ELF-1 (cell line): Measurements from ENCODE around the gene ISCU.
"Not testable (repeated sequence)": the region's sequence is repeated elsewhere in the genome, so short reads cannot be mapped to it uniquely, and the experiment has no call there.

Source experiments
- DNase-seq: peaks from one replicate; pipeline ENCODE4 v3.0.0-alpha.2; 2016; ENCODE audit warnings: low read depth, low spot score

Gene ISCU

GRCh38 chr12:108589028-108589839 lies 26.8 kb downstream of the ISCU start:
- DNase-seq = no peak

GRCh38 chr12:108589840-108590229 lies 27.4 kb downstream of the ISCU start:
- DNase-seq = no peak

- DNase-seq = not testable (repeated sequence)
Observed at GRCh38 chr12:108590463-108590862, 28.1 kb downstream of the ISCU start.

DNA sequence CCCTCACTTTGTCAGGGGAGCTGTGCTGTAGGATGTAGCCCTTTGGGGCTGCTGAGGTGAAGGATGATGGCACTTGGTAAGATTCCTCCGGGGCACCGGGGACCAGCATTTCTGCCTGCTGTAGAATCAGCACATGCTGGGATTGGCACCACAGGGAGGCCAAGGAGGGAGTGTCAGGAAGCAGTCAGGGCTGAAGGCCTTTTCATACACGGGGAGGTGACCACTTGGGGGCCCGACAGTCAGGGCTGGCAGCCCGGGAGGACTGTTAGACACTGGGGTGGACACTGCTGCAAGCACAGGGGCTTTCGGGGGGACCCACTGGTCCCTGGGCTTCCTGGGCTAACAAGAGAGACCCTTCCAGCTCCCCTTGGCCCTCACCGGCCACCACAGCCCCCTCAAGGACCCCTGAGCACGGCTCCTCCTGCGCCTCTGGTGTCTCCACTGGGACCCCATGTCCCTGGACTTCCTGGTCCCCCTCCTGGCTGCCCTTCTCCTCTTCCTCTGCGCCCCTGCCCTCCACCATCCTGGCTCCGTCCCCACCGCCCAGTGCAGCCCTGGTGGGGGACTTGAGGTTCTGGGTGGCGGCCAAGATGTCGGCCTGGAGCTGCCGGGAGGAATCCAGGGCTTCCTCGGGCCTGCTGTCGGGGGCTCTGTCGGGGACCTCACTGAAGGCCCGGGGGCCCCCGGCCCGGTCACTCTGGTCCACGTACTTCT lies 29.0 kb downstream of the ISCU start:
- DNase-seq = no peak

DNA sequence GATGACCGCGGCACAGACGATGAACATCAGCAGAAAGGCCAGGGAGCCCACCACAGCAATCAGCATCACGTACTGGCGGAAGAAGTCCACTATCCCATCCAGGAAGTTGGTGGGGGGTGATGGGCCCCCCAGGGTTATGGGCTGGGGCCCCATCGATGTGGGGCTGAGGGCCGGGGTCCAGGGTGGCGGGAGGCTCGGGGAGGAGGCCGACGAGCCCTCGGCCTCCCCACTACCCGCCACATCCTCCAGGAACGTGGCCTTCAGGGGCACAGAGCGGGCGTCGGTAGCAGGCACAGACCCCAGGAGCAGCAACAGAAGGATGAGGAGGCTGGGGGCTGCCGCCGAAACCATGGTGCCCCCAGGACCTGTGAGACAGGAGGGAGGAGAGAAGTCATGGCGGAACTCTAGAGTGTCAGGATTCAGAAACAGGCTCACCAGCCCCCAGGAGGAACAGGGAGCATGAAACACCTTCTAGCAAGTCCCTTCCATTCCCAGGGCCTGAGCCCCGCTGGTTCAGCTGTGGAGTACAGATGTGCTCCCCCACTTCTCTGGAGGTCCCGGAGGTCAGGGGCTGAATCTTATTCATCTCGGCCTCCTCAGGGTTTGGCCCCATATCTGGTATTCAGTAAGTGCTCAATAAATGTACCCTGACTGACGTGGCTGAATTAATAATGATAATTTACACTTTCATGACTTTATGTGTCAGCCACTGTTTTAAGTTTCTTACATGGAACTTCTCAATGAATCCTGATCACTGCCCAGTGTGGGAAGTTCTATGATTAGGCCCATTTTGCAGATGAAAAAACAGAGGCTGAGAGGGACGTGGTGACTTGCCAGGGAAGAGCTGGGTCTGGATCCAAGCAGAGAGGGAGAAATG lies 29.9 kb downstream of the ISCU start:
- no peak for DNase-seq

DNA sequence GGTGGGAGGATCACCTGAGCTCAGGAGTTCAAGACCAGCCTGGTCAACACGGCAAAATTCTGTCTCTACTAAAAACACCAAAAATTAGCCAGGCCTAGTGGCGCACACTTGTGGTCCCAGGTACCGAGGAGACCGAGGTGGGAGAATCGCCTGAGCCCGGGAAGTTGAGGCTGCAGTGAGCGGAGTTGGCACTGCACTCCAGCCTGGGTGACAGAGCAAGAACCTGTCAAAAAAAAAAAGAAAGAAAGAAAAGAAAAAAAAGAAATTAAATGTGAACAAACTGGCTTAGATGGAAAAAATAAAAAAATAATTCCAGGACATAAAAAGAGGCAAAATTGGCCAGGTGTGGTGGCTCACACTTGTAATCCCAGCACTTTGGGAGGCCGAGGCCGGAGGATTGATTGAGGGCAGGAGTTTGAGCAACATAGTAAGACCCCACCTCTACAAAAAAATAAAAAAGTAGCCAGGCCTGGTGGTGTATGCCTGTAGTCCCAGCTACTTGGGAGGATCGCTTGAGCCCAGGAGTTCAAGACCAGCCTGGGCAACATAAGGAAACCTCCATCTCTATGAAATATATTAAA lies 32.0 kb downstream of the ISCU start:
- DNase-seq = no peak

GRCh38 chr12:108594960-108595710 lies 32.7 kb downstream of the ISCU start:
- no peak for DNase-seq

DNA sequence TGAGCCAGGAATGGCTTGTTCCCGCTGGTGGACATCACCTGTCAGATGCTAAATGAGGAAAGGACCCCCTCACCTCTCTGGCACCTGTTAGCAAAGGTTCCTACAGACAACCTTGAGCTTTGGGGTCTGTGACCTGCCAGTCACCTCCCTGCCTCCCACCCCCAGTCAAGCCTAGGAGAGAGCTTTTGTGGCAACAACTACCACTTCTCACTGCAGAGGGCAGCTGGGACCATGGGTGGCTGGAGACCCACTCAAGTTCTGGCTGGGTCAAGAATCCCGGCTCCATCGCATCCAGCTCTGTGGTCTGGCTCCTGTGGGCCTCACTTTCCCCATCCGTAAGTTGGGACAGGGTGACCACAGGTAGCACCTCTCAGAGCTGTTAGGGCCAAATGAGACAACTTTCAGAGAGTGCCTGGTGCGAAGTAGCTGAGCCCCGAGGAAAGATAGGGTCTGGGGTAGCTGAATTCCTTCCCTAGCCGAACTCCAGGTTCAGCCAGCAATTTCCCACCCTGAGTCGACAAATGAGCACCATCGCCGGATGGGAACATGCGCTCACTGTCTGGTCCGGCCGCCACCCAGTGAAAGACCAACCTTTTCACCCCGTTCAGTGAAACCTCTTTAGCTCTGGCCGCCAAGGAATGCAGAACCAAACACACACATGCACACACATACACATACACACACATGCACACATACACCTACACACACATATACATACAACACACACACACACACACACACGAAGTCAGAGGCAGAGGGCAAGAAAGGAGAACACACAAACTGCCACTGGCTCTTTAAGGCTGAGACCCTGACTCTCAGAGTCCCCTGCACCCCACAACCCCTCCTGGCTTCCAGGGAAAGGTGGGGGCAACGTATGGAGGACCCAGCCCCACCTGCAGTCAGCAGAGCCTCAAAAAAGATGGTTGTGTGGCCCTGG lies 33.6 kb downstream of the ISCU start:
- DNase-seq = no peak

GRCh38 chr12:108596854-108597558 lies 34.6 kb downstream of the ISCU start:
- peak; percentile 59 for DNase-seq

DNA sequence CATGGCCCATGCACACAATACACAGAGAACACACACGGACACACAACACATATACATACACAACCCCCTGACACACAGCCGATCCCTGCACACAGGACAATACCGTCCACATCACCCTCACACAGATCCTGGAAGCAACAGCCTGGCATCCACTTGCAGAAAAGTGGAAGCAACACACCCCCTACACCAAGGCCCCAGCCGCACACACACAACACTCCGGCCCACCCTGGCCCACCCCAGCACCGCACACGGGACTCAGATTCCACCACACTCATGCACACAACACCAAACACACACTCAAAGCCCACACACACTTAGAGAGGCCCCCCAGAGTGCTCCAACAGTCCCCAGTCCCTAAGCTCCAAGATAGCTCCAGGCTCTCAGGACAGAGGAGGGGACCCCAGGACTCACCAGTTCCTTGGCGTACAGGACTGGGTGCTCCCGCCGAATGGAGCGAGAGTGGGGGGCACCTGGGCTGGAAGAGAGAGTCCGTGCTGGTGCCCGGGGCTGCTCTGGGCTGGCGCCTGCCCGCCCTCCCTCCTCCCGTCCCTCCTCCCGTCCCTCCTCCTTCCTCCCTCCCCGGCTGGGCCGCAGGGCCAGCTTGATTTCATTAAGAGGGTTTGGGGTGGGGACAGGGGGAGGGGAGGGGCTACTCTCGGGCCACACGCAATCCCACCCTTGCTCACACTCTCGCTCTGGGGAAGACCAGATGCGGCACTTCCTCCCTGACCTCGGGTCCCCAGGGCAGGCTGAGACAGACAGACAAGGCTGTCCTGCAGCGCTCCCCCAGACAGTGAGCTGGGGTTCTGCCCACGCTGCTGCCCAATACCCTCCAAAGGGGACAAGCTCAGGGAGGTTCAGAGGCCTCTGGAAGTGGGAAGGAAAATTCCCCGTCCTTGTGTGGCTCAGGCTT lies 35.4 kb downstream of the ISCU start, which contains the start of gene TMEM119:
Gene TMEM119, minus strand, starts transcription at position 526 of the 913 bp plus-strand sequence. CDS start 5,701 bp downstream, outside the sequence.
- DNase-seq = no peak

GRCh38 chr12:108598553-108599250 lies 36.3 kb downstream of the ISCU start:
- no peak for DNase-seq

GRCh38 chr12:108599541-108599940 lies 37.1 kb downstream of the ISCU start:
- DNase-seq = no peak

DNA sequence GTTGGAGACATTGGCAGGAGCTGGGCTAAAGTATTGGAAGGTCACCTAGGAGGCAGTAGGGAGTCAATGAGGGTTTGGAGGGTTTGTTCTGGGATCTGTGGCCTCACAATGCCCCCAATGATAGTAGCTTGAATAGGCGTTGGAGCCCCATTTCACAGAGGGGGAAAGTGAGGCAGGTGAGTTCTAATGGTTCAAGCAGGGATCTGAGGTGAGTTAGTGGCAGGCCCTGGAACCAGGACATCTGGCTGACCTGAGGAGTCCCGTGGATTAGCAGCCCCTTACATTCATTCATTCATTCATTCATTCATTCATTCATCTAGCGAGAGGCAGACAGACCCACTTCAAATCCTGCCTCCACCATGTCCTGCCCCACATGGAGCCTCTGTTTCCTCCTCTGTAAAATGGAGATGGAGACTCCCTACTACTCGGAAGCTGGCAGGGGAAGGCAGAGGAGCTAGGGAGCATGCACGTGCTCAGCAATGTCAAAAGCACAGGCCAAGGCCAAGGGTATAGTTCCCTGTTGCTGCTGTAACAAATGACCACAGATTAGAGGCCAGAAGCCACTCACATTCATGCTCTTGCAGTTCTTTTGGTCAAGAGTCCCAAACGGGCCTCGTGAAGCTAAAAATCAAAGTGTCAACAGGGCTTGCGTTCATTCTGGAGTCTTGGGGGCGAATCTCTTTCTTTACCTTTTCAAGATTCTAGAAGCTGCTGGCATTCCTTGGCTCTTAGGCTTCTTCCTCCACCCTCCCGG lies 37.7 kb downstream of the ISCU start:
- DNase-seq = no peak

DNA sequence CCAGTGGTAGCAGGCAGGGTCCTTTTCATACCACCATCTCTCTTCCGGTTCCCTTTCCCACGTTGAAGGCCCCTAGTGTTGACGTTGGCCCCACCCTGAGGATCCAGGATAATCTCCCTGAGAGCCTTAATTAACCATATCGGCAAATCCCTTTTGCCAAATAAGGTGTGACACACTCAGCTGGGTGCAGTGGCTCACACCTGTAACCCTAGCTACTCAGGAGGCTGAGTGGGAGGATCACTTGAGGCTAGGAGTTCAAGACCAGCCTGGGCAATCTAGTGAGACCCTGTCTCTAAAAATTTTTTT lies 38.3 kb downstream of the ISCU start:
- DNase-seq = no peak

GRCh38 chr12:108602209-108602705 lies 39.9 kb downstream of the ISCU start:
- DNase-seq = no peak

DNA sequence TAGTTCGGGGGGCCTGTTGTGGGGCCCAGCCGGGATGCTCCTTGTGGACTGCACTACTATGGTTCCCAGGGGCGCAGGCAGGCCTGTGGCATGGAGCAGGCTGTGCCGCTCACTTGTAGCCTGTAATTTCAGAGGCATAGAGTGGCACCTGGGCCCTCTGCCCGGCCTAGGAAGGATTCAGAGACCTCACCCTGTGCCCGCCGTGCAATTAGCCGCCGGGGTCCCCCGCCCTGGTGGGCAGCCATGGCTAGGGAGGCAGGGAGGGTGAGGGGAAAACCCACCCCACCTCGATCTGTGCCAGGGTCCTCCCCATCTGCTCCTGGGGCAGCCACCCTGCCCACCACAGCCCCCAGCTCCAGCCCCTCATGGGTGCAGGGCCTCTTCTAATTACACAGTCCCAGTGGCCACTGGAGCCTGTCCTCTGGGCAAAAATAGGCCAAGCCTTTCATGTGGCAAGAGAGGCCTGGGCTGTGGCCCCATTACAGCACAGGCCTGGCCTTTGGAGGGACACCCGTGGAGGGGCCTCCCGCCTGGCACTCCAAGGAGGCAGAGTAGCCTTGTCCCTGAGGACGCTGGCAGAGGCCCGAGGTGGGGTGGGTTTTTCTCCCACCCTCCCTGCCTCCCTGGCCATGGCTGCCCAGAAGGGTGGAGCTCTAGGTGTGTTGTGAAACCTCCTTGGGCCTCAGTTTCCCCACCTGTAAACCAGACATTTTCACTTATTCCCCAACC lies 40.7 kb downstream of the ISCU start:
- DNase-seq = no peak
